ENCODE data around the gene C1QTNF12. TPM values are rescaled to one million over a fixed set of nuclear protein-coding genes. Genes with fewer than 3 reads are reported as not detected.
A peak's percentile ranks its signal among the peaks of the same experiment; 100 is the strongest.

The C1QTNF12 gene
- total and polyA plus RNA-seq, 2 of the 8 experiments (the other 6 are each of a cell fraction or from before 2014, with no cell fraction given) = 2.1 to 3.7 TPM

DNA sequence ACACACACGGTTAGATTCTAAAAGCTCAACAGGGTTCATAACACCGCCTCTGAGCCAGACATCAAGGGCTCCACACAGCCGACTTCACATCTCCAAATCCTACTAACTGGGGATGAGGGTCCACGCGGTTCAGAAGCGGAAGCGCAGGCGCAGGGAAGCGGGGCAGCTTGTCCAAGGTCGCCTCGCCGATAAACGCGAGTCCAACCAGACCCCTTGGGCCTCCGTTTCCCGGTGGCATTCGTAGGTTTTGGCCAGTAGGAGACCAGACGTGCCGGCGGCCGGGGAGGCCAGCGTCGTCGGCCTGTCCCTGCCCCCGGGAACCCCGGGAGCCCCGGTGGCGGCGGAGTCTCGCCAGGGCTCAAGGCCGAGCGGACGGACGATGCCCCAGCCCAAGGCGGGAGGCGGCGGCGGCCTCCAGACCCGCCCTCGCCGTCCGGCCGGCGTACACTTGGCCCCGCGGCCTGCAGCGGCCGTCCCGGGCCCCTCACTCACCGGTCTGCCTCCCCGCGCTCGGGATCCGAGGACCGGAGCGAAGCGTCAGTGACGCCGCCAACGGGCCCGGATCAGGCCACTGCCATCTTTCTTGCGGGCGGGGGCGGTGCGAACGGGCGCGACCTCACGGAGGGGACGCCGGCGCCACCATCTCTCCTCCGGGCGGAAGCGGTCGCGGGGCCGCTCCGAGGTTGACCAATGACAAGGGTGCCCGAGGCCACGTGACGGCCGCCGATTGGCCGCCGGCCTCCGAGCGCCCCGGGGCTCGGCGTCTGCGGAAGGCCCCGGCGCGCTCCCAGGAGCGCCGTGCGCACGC, 14.9 kb downstream of the C1QTNF12 start, which contains the start of gene SDF4 (continued):
- TF ChIP-seq NRF1 (IDR thresholded peaks at IDR 0.05; ENCODE audit: low read depth, low read length) = peak; percentile 87
- TF ChIP-seq GABPA (IDR thresholded peaks at IDR 0.05; ENCODE audit: borderline replicate concordance, insufficient read depth, low read length) = no peak; the same call in 1 of the 2 replicates
- no peak for TF ChIP-seq SAP30 (IDR thresholded peaks at IDR 0.05; ENCODE audit: insufficient read depth, insufficient replicate concordance, low read length)
- TF ChIP-seq EP300 (IDR thresholded peaks at IDR 0.05; ENCODE audit: borderline replicate concordance in 1 of 2, low read depth in 2 of 2, low read length in 2 of 2) = no peak
- 0 out of 2 replicates have a peak, but pooled peaks have one; percentile 41 for TF ChIP-seq KDM5A (IDR thresholded peaks at IDR 0.05; ENCODE audit: low read length)
- TF ChIP-seq BCL11A (IDR thresholded peaks at IDR 0.05; ENCODE audit: low read depth in 2 of 2, low read length in 2 of 2) = no peak
- no peak for TF ChIP-seq HDAC6 (IDR thresholded peaks at IDR 0.05; ENCODE audit: low read depth, low read length)
- peak; percentile 43; the same call in 1 of the 2 replicates for TF ChIP-seq CHD2 (IDR thresholded peaks at IDR 0.05; ENCODE audit: low read length)
- no peak for TF ChIP-seq RFX5 (IDR thresholded peaks at IDR 0.05; ENCODE audit: borderline replicate concordance, low read depth, low read length)
- TF ChIP-seq, protein P1, sequence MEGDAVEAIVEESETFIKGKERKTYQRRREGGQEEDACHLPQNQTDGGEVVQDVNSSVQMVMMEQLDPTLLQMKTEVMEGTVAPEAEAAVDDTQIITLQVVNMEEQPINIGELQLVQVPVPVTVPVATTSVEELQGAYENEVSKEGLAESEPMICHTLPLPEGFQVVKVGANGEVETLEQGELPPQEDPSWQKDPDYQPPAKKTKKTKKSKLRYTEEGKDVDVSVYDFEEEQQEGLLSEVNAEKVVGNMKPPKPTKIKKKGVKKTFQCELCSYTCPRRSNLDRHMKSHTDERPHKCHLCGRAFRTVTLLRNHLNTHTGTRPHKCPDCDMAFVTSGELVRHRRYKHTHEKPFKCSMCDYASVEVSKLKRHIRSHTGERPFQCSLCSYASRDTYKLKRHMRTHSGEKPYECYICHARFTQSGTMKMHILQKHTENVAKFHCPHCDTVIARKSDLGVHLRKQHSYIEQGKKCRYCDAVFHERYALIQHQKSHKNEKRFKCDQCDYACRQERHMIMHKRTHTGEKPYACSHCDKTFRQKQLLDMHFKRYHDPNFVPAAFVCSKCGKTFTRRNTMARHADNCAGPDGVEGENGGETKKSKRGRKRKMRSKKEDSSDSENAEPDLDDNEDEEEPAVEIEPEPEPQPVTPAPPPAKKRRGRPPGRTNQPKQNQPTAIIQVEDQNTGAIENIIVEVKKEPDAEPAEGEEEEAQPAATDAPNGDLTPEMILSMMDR (IDR thresholded peaks at IDR 0.05; ENCODE audit: control extremely low read depth in 1 of 3, insufficient read depth in 1 of 3, low read depth in 1 of 3, low read length in 3 of 3) = peak in 1 of 3 experiments; percentile 10; a peak in 1 of 4 replicates
- TF ChIP-seq RAD21 (IDR thresholded peaks at IDR 0.05 in 1 of 2, conservative IDR thresholded peaks at IDR 0.05 in 1 of 2; ENCODE audit: low read depth in 2 of 2, low read length in 2 of 2) = no peak
- no peak for TF ChIP-seq NANOG (IDR thresholded peaks at IDR 0.05; ENCODE audit: insufficient read depth, low read depth, low read length, poor library complexity, severe bottlenecking)
- no peak for TF ChIP-seq TCF12 (IDR thresholded peaks at IDR 0.05; ENCODE audit: low read depth, low read length)
- 0 out of 2 replicates have a peak, but pooled peaks have one; percentile 73 for TF ChIP-seq SP4 (IDR thresholded peaks at IDR 0.05; ENCODE audit: low read length)
- TF ChIP-seq KDM4A (IDR thresholded peaks at IDR 0.05; ENCODE audit: low read depth, low read length, severe bottlenecking) = peak; percentile 70
- no peak for TF ChIP-seq SP2 (IDR thresholded peaks at IDR 0.05; ENCODE audit: low read length)
- TF ChIP-seq TBP (IDR thresholded peaks at IDR 0.05; ENCODE audit: low read depth, low read length) = peak; percentile 68; the same call in 1 of the 2 replicates
- no peak for TF ChIP-seq RXRA (IDR thresholded peaks at IDR 0.05; ENCODE audit: insufficient read depth, low read depth, low read length)
- TF ChIP-seq SIRT6 (IDR thresholded peaks at IDR 0.05; ENCODE audit: low read length) = no peak
- TF ChIP-seq CBX8 (IDR thresholded peaks at IDR 0.05; ENCODE audit: borderline replicate concordance, low read depth, low read length) = no peak
